ENCODE measurements around the gene STXBP6.

- TF ChIP-seq, protein P1, sequence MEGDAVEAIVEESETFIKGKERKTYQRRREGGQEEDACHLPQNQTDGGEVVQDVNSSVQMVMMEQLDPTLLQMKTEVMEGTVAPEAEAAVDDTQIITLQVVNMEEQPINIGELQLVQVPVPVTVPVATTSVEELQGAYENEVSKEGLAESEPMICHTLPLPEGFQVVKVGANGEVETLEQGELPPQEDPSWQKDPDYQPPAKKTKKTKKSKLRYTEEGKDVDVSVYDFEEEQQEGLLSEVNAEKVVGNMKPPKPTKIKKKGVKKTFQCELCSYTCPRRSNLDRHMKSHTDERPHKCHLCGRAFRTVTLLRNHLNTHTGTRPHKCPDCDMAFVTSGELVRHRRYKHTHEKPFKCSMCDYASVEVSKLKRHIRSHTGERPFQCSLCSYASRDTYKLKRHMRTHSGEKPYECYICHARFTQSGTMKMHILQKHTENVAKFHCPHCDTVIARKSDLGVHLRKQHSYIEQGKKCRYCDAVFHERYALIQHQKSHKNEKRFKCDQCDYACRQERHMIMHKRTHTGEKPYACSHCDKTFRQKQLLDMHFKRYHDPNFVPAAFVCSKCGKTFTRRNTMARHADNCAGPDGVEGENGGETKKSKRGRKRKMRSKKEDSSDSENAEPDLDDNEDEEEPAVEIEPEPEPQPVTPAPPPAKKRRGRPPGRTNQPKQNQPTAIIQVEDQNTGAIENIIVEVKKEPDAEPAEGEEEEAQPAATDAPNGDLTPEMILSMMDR (IDR thresholded peaks at IDR 0.05) = no peak
- TF ChIP-seq POLR2A (IDR thresholded peaks at IDR 0.05) = no peak
- TF ChIP-seq EP300 (IDR thresholded peaks at IDR 0.05) = no peak
Observed at GRCh38 chr14:24948261-24948847, 101.6 kb downstream of the STXBP6 start.
